AG04450 (cell line): ENCODE results near the gene LMAN1L. TPM values are rescaled to one million over a fixed set of nuclear protein-coding genes. Genes with fewer than 3 reads are reported as not detected.

Experiments used
- CTCF ChIA-PET: fragments of 300-600, 350-600 bp; formaldehyde crosslinking; extraction: SDS; loops from one replicate; lab custom pipeline; 2022; ENCODE audit warnings: antibody characterized with exemption, inconsistent platforms; lab: Charles Lee
- POLR2A ChIA-PET: fragments of 350-600 bp; formaldehyde crosslinking; extraction: SDS; loops from one replicate; lab custom pipeline; 2021; ENCODE audit warnings: antibody characterized with exemption, inconsistent platforms; lab: Yijun Ruan, JAX
- DNase-seq: peaks from one replicate; pipeline ENCODE4 v3.0.0-alpha.2; 2011; ENCODE audit warnings: low read depth, low spot score
- H3K27ac ChIP-seq: one replicate; pipeline ENCODE4 v1.5.1; 2012; ENCODE audit warnings: low read depth, low read length, control low read depth
- H3K27me3 ChIP-seq: one replicate; pipeline ENCODE4 v1.6.0; 2012; ENCODE audit warnings: low read length; ENCODE audit not compliant: control insufficient read depth, insufficient read depth
- H3K4me3 ChIP-seq: 2 replicates; pipeline ENCODE4 v1.5.1; 2011; ENCODE audit warnings: mild to moderate bottlenecking, low read depth, low read length, control low read depth
- H3K9me3 ChIP-seq: 2 replicates; pipeline ENCODE4 v1.5.1; 2012; ENCODE audit warnings: low read length; ENCODE audit not compliant: control insufficient read depth, insufficient read depth
- polyA plus RNA-seq: library from polyadenylated mRNA; depleted of rRNA; stranded (reverse); fragments of >200 nt; gene quantifications from 2 replicates; pipeline ENCODE4 v1.2.3, GENCODE V29; 2011
- TF ChIP-seq, protein P1 (sequence below): IDR thresholded peaks from 2 replicates; pipeline ENCODE4 v1.5.1; 2011; ENCODE audit warnings: low read depth, low read length, control low read depth, inconsistent platforms

Gene LMAN1L
- polyA plus RNA-seq, 1 experiment = not detected

GRCh38 chr15:74800559-74801094, 12.0 kb upstream of the LMAN1L start:
- no peaks in the 10 kb centered on the region; the same call in 1 of the 2 replicates for H3K9me3 ChIP-seq
- DNase-seq = no peak
- CTCF ChIA-PET = interaction anchor here (0.7 to 1.9 kb wide), 7 partner anchors 9 to 30 kb away, joined by 3 to 22 read pairs (median 4); no protein-coding TSS in a partner anchor
- TF ChIP-seq, protein P1, sequence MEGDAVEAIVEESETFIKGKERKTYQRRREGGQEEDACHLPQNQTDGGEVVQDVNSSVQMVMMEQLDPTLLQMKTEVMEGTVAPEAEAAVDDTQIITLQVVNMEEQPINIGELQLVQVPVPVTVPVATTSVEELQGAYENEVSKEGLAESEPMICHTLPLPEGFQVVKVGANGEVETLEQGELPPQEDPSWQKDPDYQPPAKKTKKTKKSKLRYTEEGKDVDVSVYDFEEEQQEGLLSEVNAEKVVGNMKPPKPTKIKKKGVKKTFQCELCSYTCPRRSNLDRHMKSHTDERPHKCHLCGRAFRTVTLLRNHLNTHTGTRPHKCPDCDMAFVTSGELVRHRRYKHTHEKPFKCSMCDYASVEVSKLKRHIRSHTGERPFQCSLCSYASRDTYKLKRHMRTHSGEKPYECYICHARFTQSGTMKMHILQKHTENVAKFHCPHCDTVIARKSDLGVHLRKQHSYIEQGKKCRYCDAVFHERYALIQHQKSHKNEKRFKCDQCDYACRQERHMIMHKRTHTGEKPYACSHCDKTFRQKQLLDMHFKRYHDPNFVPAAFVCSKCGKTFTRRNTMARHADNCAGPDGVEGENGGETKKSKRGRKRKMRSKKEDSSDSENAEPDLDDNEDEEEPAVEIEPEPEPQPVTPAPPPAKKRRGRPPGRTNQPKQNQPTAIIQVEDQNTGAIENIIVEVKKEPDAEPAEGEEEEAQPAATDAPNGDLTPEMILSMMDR = no peak
- no peak overlapping the region for H3K27ac ChIP-seq
- H3K4me3 ChIP-seq = no peak overlapping the region
- POLR2A ChIA-PET = interaction anchor here (0.7 kb wide), 1 partner anchor 17 kb away, joined by 3 read pairs; no protein-coding TSS in a partner anchor
- no peaks in the 10 kb centered on the region for H3K27me3 ChIP-seq

GRCh38 chr15:74801311-74801997, 11.2 kb upstream of the LMAN1L start:
- no peaks in the 10 kb centered on the region; the same call in 1 of the 2 replicates for H3K9me3 ChIP-seq
- CTCF ChIA-PET = interaction anchor here (1.1 to 1.8 kb wide), 4 partner anchors 10 to 29 kb away, joined by 3 to 10 read pairs (median 7); no protein-coding TSS in a partner anchor
- POLR2A ChIA-PET = no interaction called here
- H3K27ac ChIP-seq = no peak overlapping the region
- H3K4me3 ChIP-seq = no peak overlapping the region
- no peak for DNase-seq
- H3K27me3 ChIP-seq = no peaks in the 10 kb centered on the region
- TF ChIP-seq, protein P1 = no peak

DNA sequence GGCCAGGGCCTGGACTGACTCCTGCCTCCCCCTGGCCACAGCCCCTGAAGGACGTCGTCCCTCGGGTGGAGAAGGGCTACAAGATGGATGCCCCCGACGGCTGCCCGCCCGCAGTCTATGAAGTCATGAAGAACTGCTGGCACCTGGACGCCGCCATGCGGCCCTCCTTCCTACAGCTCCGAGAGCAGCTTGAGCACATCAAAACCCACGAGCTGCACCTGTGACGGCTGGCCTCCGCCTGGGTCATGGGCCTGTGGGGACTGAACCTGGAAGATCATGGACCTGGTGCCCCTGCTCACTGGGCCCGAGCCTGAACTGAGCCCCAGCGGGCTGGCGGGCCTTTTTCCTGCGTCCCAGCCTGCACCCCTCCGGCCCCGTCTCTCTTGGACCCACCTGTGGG, 10.3 kb upstream of the LMAN1L start:
- no peak for DNase-seq
- Histone ChIP-seq H3K27ac (no peak overlapping the region), H3K9me3 (no peaks in the 10 kb centered on the region; the same call in 1 of the 2 replicates), H3K4me3 (no peak overlapping the region), H3K27me3 (no peaks in the 10 kb centered on the region)
- ChIA-PET POLR2A (no interaction called here), CTCF (no interaction called here)
- TF ChIP-seq, protein P1 = no peak

DNA sequence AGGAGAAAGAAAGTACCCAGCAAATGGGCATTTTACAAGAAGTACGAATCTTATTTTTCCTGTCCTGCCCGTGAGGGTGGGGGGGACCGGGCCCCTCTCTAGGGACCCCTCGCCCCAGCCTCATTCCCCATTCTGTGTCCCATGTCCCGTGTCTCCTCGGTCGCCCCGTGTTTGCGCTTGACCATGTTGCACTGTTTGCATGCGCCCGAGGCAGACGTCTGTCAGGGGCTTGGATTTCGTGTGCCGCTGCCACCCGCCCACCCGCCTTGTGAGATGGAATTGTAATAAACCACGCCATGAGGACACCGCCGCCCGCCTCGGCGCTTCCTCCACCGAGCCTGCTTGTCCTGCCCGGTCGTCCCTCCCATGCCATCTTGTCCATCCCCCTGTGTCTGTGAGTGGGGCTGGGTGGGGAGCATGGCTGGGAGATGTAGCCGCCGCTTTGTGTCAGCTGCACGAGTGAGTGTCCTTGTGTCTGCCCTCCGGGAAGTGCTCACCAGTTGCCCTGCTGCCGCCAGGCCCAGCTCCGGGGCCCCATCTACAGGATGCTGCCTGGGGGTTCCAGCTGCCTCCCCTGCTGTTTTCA, 9.7 kb upstream of the LMAN1L start:
- Histone ChIP-seq H3K27ac (no peak overlapping the region), H3K9me3 (no peaks in the 10 kb centered on the region; the same call in 1 of the 2 replicates), H3K4me3 (no peak overlapping the region), H3K27me3 (no peaks in the 10 kb centered on the region)
- no peak for DNase-seq
- POLR2A ChIA-PET = no interaction called here
- TF ChIP-seq, protein P1 = no peak
- CTCF ChIA-PET = no interaction called here
